Ovary (tissue), 9 donors: ENCODE results near the gene LSR. TPM values are rescaled to one million over a fixed set of nuclear protein-coding genes. Genes with fewer than 3 reads are reported as not detected.

Experiments used
- DNase-seq, 5 donors: peaks; one replicate each; pipeline ENCODE4 v3.0.0-alpha.2; 2019 to 2020
- H3K27ac ChIP-seq, 2 donors: fragments of 200-600 bp; one replicate each; pipeline versions ENCODE4 v1.5.1 to v1.8.0; 2019 to 2022
- H3K27me3 ChIP-seq: fragments of 200-600 bp; one replicate; pipeline ENCODE4 v1.8.0; 2022
- H3K36me3 ChIP-seq: fragments of 200-600 bp; sonication (generic); one replicate; pipeline ENCODE4 v1.5.1; 2019
- H3K4me1 ChIP-seq: one replicate; pipeline ENCODE4 v1.8.1; 2013; ENCODE audit warnings: mild to moderate bottlenecking, moderate library complexity; ENCODE audit not compliant: insufficient read depth
- H3K4me3 ChIP-seq: fragments of 200-600 bp; sonication (generic); one replicate; pipeline ENCODE4 v1.5.1; 2017
- H3K9me3 ChIP-seq, 2 donors: fragments of 200-600 bp in 1 of 2; sonication (generic) in 1 of 2; one replicate each; pipeline versions ENCODE4 v1.5.1 to v1.8.1; 2013 to 2019; ENCODE audit warnings: mild to moderate bottlenecking in 1 of 2, moderate library complexity in 1 of 2
- CTCF ChIP-seq, 3 donors: fragments of 450-650 bp in 2 of 3; fragments of 200-600 bp in 1 of 3; IDR thresholded peaks; one replicate each; pipeline versions ENCODE4 v1.5.1 to v1.8.0; 2016 to 2022; ENCODE audit warnings: antibody characterized with exemption in 3 of 3, mild to moderate bottlenecking in 1 of 3
- EP300 ChIP-seq: sonication (generic); formaldehyde crosslinking; IDR thresholded peaks from one replicate; pipeline ENCODE4 v1.6.1; 2017; ENCODE audit warnings: antibody characterized with exemption
- POLR2A ChIP-seq: fragments of 450-650 bp; IDR thresholded peaks from one replicate; pipeline ENCODE4 v1.6.1; 2017; ENCODE audit warnings: antibody characterized with exemption, mild to moderate bottlenecking, moderate library complexity
- WGBS, 3 donors: extraction: QIAGEN DNeasy Blood & Tissue Kit in 1 of 3; methylation state at CpG; one replicate each; pipeline versions ENCODE4 v1.1.5 to v1.1.7; 2013 to 2017; 5-methylcytosine and 5-hydroxymethylcytosine counted together
- intact Hi-C, 4 donors: fragments of 100-400 bp; cut with DNase I; formaldehyde crosslinking; loops; one replicate each; pipeline versions ENCODE4 v1.11.0 to v1.15.1; 2022 to 2023
- polyA plus RNA-seq, 2 donors: library from polyadenylated mRNA; stranded (reverse); fragments of 200-250 nt in 1 of 2; fragments of 350-450 nt in 1 of 2; fragmentation: Illumina TruSeq in 1 of 2; extraction: RNeasy Lipid Tissue Mini Kit (QIAGEN cat#74804) in 1 of 2; gene quantifications; one replicate each; pipeline ENCODE4 v1.2.3, GENCODE V29; 2013 to 2014
- total RNA-seq, 7 donors: library from RNA; depleted of rRNA in 2 of 7; stranded (reverse); fragments of >200 nt in 2 of 7; fragmentation: NEBNext Ultra II Directional in 3 of 7; extraction: Animal tissue kit (Norgen Biotek cat#: 25700) in 3 of 7; gene quantifications; one replicate each; pipeline versions ENCODE4 v1.1.0 to v1.2.4, GENCODE V29; 2016 to 2023
- donor health status: DM: no; HTN: no; CAD: no; lungs with moderate emphysema.
- donor health status: DM: no; HTN: no; CAD: no.
- donor health status: Bipolar disorder and iron deficiency.
- donor health status: DM: yes; HTN: yes; CAD: no.
- donor health status: DM: no; HTN: no; CAD: no.
- donor health status: DM: yes; HTN: yes; CAD: no.

LSR gene
- total and polyA plus RNA-seq, 9 donors = 3.3 to 69.8 (median 12.9) TPM

DNA sequence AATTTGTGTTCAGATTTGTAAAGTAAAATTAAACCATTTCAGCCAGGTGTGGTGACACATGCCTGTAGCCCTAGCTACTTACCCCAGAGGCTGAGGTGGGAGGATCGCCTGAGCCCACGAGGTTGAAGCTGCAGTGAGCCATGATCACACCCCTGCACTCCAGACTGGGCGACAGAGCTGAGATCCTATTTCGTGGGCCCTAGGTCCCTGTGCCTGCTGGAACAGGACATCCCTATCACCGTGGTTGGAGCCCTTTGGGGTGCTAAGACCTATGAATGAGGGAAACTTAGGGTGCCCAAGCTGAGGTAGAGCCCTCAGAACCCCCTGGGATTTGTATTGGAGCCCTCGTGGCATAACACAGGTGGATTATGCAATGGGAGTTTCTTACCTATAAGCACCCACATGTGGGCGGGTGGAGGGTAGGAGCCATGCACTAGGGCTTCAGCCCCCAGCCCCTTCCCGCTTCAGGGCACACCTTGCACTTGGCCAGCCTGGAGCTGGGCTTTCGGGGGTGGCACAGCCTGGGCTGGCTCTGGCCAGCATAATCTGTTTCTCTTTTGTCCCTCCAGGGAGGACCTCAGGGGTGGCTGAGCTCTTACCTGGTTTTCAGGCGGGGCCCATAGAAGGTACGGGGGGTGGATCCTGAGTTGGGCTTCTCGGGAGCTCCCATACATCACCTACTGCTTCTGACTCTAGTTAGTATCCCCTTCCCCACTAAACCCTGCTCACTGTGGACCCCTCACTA lies 12.7 kb downstream of the LSR start:
- intact Hi-C loops = loop anchor here in 2 of 4 donors (10.0 kb wide), 2 partner anchors 243 to 353 kb away; partner anchors contain the start of gene HAUS5 (in 1 of the 2)
- H3K27ac ChIP-seq = no peak overlapping the region
- DNase-seq = peak in 2 of 5 donors; percentile 12 to 42
- 46 to 60% (median 56%) methylated on average over 12 of the region's 12 CpGs for WGBS, 3 donors
- no peaks in the 10 kb centered on the region for H3K36me3 ChIP-seq
- no peak overlapping the region for H3K4me3 ChIP-seq
- TF ChIP-seq EP300 (no peak), CTCF (IDR thresholded peaks at IDR 0.05) (no peak), POLR2A (no peak)
- H3K27me3 ChIP-seq = no peaks in the 10 kb centered on the region
- H3K4me1 ChIP-seq = peaks cover 13% of the 10 kb centered on the region
- H3K9me3 ChIP-seq = no peaks in the 10 kb centered on the region

GRCh38 chr19:35262101-35262761 lies 13.4 kb downstream of the LSR start:
- peak overlapping the region in 1 of 2 donors; percentile 5 for H3K27ac ChIP-seq
- no peaks in the 10 kb centered on the region for H3K9me3 ChIP-seq
- H3K27me3 ChIP-seq = no peaks in the 10 kb centered on the region
- H3K4me1 ChIP-seq = peaks cover 16% of the 10 kb centered on the region
- peak in 3 of 5 donors; percentile 29 to 62 (median 37) for DNase-seq
- H3K4me3 ChIP-seq = no peak overlapping the region
- TF ChIP-seq EP300 (no peak), POLR2A (no peak), CTCF (IDR thresholded peaks at IDR 0.05) (no peak)
- intact Hi-C loops = loop anchor here in 2 of 4 donors (10.0 kb wide), 2 partner anchors 243 to 353 kb away; partner anchors contain the start of gene HAUS5 (in 1 of the 2)
- 29 to 56% (median 40%) methylated on average over 17 of the region's 17 CpGs for WGBS, 3 donors
- no peaks in the 10 kb centered on the region for H3K36me3 ChIP-seq

- Histone ChIP-seq H3K9me3 (no peaks in the 10 kb centered on the region), H3K27me3 (no peaks in the 10 kb centered on the region), H3K4me1 (peaks cover 16% of the 10 kb centered on the region), H3K4me3 (no peak overlapping the region), H3K27ac (no peak overlapping the region), H3K36me3 (no peaks in the 10 kb centered on the region)
- DNase-seq = peak in 3 of 5 donors; percentile 15 to 38 (median 25)
- intact Hi-C loops = loop anchor here in 3 of 4 donors (5.0 to 10.0 kb wide), 3 partner anchors 122 to 350 kb away; partner anchors contain the start of genes FXYD7 (in 2 of the 3) and HAUS5 (in 1 of the 3)
- TF ChIP-seq EP300 (no peak), CTCF (IDR thresholded peaks at IDR 0.05) (no peak), POLR2A (no peak)
- 48 to 57% (median 50%) methylated on average over 7 of the region's 7 CpGs for WGBS, 3 donors
These were observed 15.7 kb downstream of the LSR start for GRCh38 chr19:35264268-35265125.
